ENCODE data around the gene SUMO3. TPM values are rescaled to one million over a fixed set of nuclear protein-coding genes. Genes with fewer than 3 reads are reported as not detected.

SUMO3 gene
- total RNA-seq, 1 experiment from 2014 or later: 81.5 TPM

- Histone ChIP-seq H4K20me1 (ENCODE audit: insufficient read depth) (0 out of 2 replicates have a peak, but pooled peaks cover under 1% of the 10 kb centered on the region), H3K9me3 (ENCODE audit: insufficient read depth, low read depth) (no peaks in the 10 kb centered on the region), H3K4me1 (replicated peaks; ENCODE audit: insufficient read depth) (peaks cover 5% of the 10 kb centered on the region), H3K4me2 (no peak overlapping the region), H3K79me2 (ENCODE audit: low read depth) (peaks cover 20% of the 10 kb centered on the region), H3K9me2 (ENCODE audit: insufficient read depth) (no peaks in the 10 kb centered on the region), H3K36me3 (ENCODE audit: low read depth) (no peaks in the 10 kb centered on the region), H2AFZ (no peak overlapping the region), H3K4me3 (no peak overlapping the region), H3F3A (ENCODE audit: insufficient read depth, low read depth) (peaks cover 13% of the 10 kb centered on the region; the same call in 1 of the 2 replicates), H3K27me3 (ENCODE audit: insufficient read depth, low read depth) (no peaks in the 10 kb centered on the region), H3K27ac (no peak overlapping the region)
- TF ChIP-seq CTCF (conservative IDR thresholded peaks at IDR 0.05) (no peak), EZH2 (IDR thresholded peaks at IDR 0.05; ENCODE audit: low read depth) (no peak)
- no TSS peak for BruUV-seq (replicated peaks)
- no peak for DNase-seq
- POLR2A ChIA-PET (ENCODE audit: unreplicated experiment): no interaction called here
- intact Hi-C loops (cut with micrococcal nuclease; ENCODE audit: unreplicated experiment): no loop called here
- CTCF ChIA-PET: no interaction called here
Observed at GRCh38 chr21:44805226-44805625, 12.6 kb downstream of the SUMO3 start.

GRCh38 chr21:44804762-44805161 is 13.1 kb downstream of the SUMO3 start:
- no peaks in the 10 kb centered on the region for H3K9me3 ChIP-seq (ENCODE audit: insufficient read depth, low read depth)
- no peaks in the 10 kb centered on the region for H3K36me3 ChIP-seq (ENCODE audit: low read depth)
- H3K79me2 ChIP-seq (ENCODE audit: low read depth): peaks cover 24% of the 10 kb centered on the region
- peaks cover 13% of the 10 kb centered on the region; the same call in 1 of the 2 replicates for H3F3A ChIP-seq (ENCODE audit: insufficient read depth, low read depth)
- intact Hi-C loops (cut with micrococcal nuclease; ENCODE audit: unreplicated experiment): loop anchor here (5.0 kb wide), 2 partner anchors 123 to 323 kb away; no protein-coding TSS in a partner anchor
- no peak overlapping the region for H3K4me3 ChIP-seq
- no peaks in the 10 kb centered on the region for H3K27me3 ChIP-seq (ENCODE audit: insufficient read depth, low read depth)
- TF ChIP-seq CTCF (conservative IDR thresholded peaks at IDR 0.05) (no peak), EZH2 (IDR thresholded peaks at IDR 0.05; ENCODE audit: low read depth) (no peak)
- H4K20me1 ChIP-seq (ENCODE audit: insufficient read depth): peaks cover 5% of the 10 kb centered on the region; the same call in 1 of the 2 replicates
- ChIA-PET POLR2A (ENCODE audit: unreplicated experiment) (no interaction called here), CTCF (interaction anchor here (0.6 kb wide), 1 partner anchor 1022 kb away, joined by 3 read pairs; no protein-coding TSS in a partner anchor)
- H3K4me1 ChIP-seq (replicated peaks; ENCODE audit: insufficient read depth): peaks cover 9% of the 10 kb centered on the region
- H3K27ac ChIP-seq: no peak overlapping the region
- BruUV-seq (replicated peaks): no TSS peak
- no peak overlapping the region for H3K4me2 ChIP-seq
- DNase-seq: no peak
- H3K9me2 ChIP-seq (ENCODE audit: insufficient read depth): no peaks in the 10 kb centered on the region
- no peak overlapping the region for H2AFZ ChIP-seq

- no peak overlapping the region for H3K27ac ChIP-seq
- peaks cover 35% of the 10 kb centered on the region for H3K79me2 ChIP-seq (ENCODE audit: low read depth)
- intact Hi-C loops (cut with micrococcal nuclease; ENCODE audit: unreplicated experiment): loop anchor here (5.0 kb wide), 2 partner anchors 124 to 324 kb away; no protein-coding TSS in a partner anchor
- no peaks in the 10 kb centered on the region for H3K9me3 ChIP-seq (ENCODE audit: insufficient read depth, low read depth)
- no peaks in the 10 kb centered on the region for H3K27me3 ChIP-seq (ENCODE audit: insufficient read depth, low read depth)
- no peaks in the 10 kb centered on the region for H3K9me2 ChIP-seq (ENCODE audit: insufficient read depth)
- no TSS peak for BruUV-seq (replicated peaks)
- no peak overlapping the region for H3K4me2 ChIP-seq
- ChIA-PET POLR2A (ENCODE audit: unreplicated experiment) (no interaction called here), CTCF (no interaction called here)
- peaks cover 13% of the 10 kb centered on the region; the same call in 1 of the 2 replicates for H3F3A ChIP-seq (ENCODE audit: insufficient read depth, low read depth)
- peaks cover 10% of the 10 kb centered on the region for H4K20me1 ChIP-seq (ENCODE audit: insufficient read depth)
- TF ChIP-seq CTCF (conservative IDR thresholded peaks at IDR 0.05) (no peak), EZH2 (IDR thresholded peaks at IDR 0.05; ENCODE audit: low read depth) (no peak)
- peaks cover 11% of the 10 kb centered on the region for H3K4me1 ChIP-seq (replicated peaks; ENCODE audit: insufficient read depth)
- no peak for DNase-seq
- H3K36me3 ChIP-seq (ENCODE audit: low read depth): 0 out of 2 replicates have a peak, but pooled peaks cover 6% of the 10 kb centered on the region
- no peak overlapping the region for H2AFZ ChIP-seq
- H3K4me3 ChIP-seq: no peak overlapping the region
Observed at GRCh38 chr21:44803651-44804050, 14.2 kb downstream of the SUMO3 start.

Data from PC-9 (cell line).